ENCODE results near the gene ELF1. TPM values are rescaled to one million over a fixed set of nuclear protein-coding genes. Genes with fewer than 3 reads are reported as not detected.

Gene ELF1
- total RNA-seq, 1 experiment from 2014 or later: 15.3 TPM

- H3K27ac ChIP-seq (ENCODE audit: low read length): no peak overlapping the region
- no peaks in the 10 kb centered on the region for H3K9me2 ChIP-seq (replicated peaks; ENCODE audit: low read length)
- no peak overlapping the region for H3K4me2 ChIP-seq (ENCODE audit: low read length)
- H3K4me1 ChIP-seq (ENCODE audit: insufficient read depth, low read length): no peaks in the 10 kb centered on the region
- H3K4me3 ChIP-seq (ENCODE audit: low read length): no peak overlapping the region
- no peaks in the 10 kb centered on the region for H3F3A ChIP-seq (ENCODE audit: low read length, unreplicated experiment)
- DNase-seq (no peak), ATAC-seq (no peak)
- TF ChIP-seq CTCF (conservative IDR thresholded peaks at IDR 0.05; ENCODE audit: low read depth, low read length): no peak
- TF ChIP-seq EZH2 (IDR thresholded peaks at IDR 0.05; ENCODE audit: low read length, unreplicated experiment): no peak
- no peak for TF ChIP-seq EZH2phosphoT487 (IDR thresholded peaks at IDR 0.05; ENCODE audit: borderline replicate concordance, low read length)
- H3K9me3 ChIP-seq (ENCODE audit: low read length): no peaks in the 10 kb centered on the region
- intact Hi-C loops (cut with micrococcal nuclease): no loop called here
- H4K20me1 ChIP-seq (ENCODE audit: low read length): no peaks in the 10 kb centered on the region
- no TSS peak for BruUV-seq (replicated peaks)
- no peaks in the 10 kb centered on the region for H3K36me3 ChIP-seq (ENCODE audit: low read depth, low read length)
- POLR2A ChIA-PET (ENCODE audit: unreplicated experiment): no interaction called here
- CTCF ChIA-PET: no interaction called here
- H2AFZ ChIP-seq (ENCODE audit: low read length): no peak overlapping the region
- no peaks in the 10 kb centered on the region for H3K79me2 ChIP-seq (ENCODE audit: low read length)
- no peaks in the 10 kb centered on the region for H3K27me3 ChIP-seq (ENCODE audit: low read length)
- no peak overlapping the region for H3K9ac ChIP-seq (ENCODE audit: low read length)
Observed at GRCh38 chr13:41034881-41035280, 15.8 kb upstream of the ELF1 start.

- DNase-seq (no peak), ATAC-seq (no peak)
- Histone ChIP-seq H3K9me2 (replicated peaks; ENCODE audit: low read length) (no peaks in the 10 kb centered on the region), H3F3A (ENCODE audit: low read length, unreplicated experiment) (no peaks in the 10 kb centered on the region), H3K79me2 (ENCODE audit: low read length) (no peaks in the 10 kb centered on the region), H3K27me3 (ENCODE audit: low read length) (no peaks in the 10 kb centered on the region), H3K9me3 (ENCODE audit: low read length) (no peaks in the 10 kb centered on the region), H2AFZ (ENCODE audit: low read length) (no peak overlapping the region), H3K27ac (ENCODE audit: low read length) (no peak overlapping the region), H3K4me2 (ENCODE audit: low read length) (no peak overlapping the region), H3K4me3 (ENCODE audit: low read length) (no peak overlapping the region), H4K20me1 (ENCODE audit: low read length) (no peaks in the 10 kb centered on the region), H3K36me3 (ENCODE audit: low read depth, low read length) (no peaks in the 10 kb centered on the region; the same call in 1 of the 2 replicates), H3K9ac (ENCODE audit: low read length) (no peak overlapping the region), H3K4me1 (ENCODE audit: insufficient read depth, low read length) (no peaks in the 10 kb centered on the region)
- TF ChIP-seq EZH2phosphoT487 (IDR thresholded peaks at IDR 0.05; ENCODE audit: borderline replicate concordance, low read length) (no peak), CTCF (conservative IDR thresholded peaks at IDR 0.05; ENCODE audit: low read depth, low read length) (no peak), EZH2 (IDR thresholded peaks at IDR 0.05; ENCODE audit: low read length, unreplicated experiment) (no peak)
- no TSS peak for BruUV-seq (replicated peaks)
- POLR2A ChIA-PET (ENCODE audit: unreplicated experiment): no interaction called here
- CTCF ChIA-PET: no interaction called here
- intact Hi-C loops (cut with micrococcal nuclease): no loop called here
Observed at GRCh38 chr13:41034382-41034781, 15.3 kb upstream of the ELF1 start.

GRCh38 chr13:41032691-41033376 lies 13.7 kb upstream of the ELF1 start:
- H3K9me3 ChIP-seq (ENCODE audit: low read length): no peaks in the 10 kb centered on the region
- H3K9me2 ChIP-seq (replicated peaks; ENCODE audit: low read length): no peaks in the 10 kb centered on the region
- no peaks in the 10 kb centered on the region; the same call in 1 of the 2 replicates for H3K36me3 ChIP-seq (ENCODE audit: low read depth, low read length)
- TF ChIP-seq EZH2 (IDR thresholded peaks at IDR 0.05; ENCODE audit: low read length, unreplicated experiment) (no peak), EZH2phosphoT487 (IDR thresholded peaks at IDR 0.05; ENCODE audit: borderline replicate concordance, low read length) (no peak)
- no peaks in the 10 kb centered on the region for H3K4me1 ChIP-seq (ENCODE audit: insufficient read depth, low read length)
- POLR2A ChIA-PET (ENCODE audit: unreplicated experiment): no interaction called here
- DNase-seq: no peak
- intact Hi-C loops (cut with micrococcal nuclease): no loop called here
- H3K9ac ChIP-seq (ENCODE audit: low read length): no peak overlapping the region
- no peak overlapping the region for H2AFZ ChIP-seq (ENCODE audit: low read length)
- CTCF ChIA-PET: interaction anchor here (0.7 kb wide), 1 partner anchor 164 kb away, joined by 5 read pairs; no protein-coding TSS in a partner anchor
- H3K27ac ChIP-seq (ENCODE audit: low read length): no peak overlapping the region
- no peaks in the 10 kb centered on the region for H3K79me2 ChIP-seq (ENCODE audit: low read length)
- H3K4me3 ChIP-seq (ENCODE audit: low read length): no peak overlapping the region
- H3K27me3 ChIP-seq (ENCODE audit: low read length): no peaks in the 10 kb centered on the region
- no peak for ATAC-seq
- no TSS peak for BruUV-seq (replicated peaks)
- no peaks in the 10 kb centered on the region for H4K20me1 ChIP-seq (ENCODE audit: low read length)
- no peak overlapping the region for H3K4me2 ChIP-seq (ENCODE audit: low read length)
- no peaks in the 10 kb centered on the region for H3F3A ChIP-seq (ENCODE audit: low read length, unreplicated experiment)

Data from PC-3 (cell line).